HG02623 (cell line): ENCODE measurements around the gene UBD.

Source experiments
- ATAC-seq: cut with Tn5 transposase; IDR thresholded peaks from one replicate; pipeline ENCODE4 v1.9.1; 2021; ENCODE audit warnings: moderate library complexity; ENCODE audit not compliant: unreplicated experiment

Gene UBD

GRCh38 chr6:29559524-29560287 is at the start of gene UBD:
Gene UBD, minus strand, starts transcription at chr6:29559732. Its CDS starts 31 bp downstream, at chr6:29559701.
- no peak for ATAC-seq

GRCh38 chr6:29608131-29608530 is 48.6 kb upstream of the UBD start:
- ATAC-seq: no peak

DNA sequence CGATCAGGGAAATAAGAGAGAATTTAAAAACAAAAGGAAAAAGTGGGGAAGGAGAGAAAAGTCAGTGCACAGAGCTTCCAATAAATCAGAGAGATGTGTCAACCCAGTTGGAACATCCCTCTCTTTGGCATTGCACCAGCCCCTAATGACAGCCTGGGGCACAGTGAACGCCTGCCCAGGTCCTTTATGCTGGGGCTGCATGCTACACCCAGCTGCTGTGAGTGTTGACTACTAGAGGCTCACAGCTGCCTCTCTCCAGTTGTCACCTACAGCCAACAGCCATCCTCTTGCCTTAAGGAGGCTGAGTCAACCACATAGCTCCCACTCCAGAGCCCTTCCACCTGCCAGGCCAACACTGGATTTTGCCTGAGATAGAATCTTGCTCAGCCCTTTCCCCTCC is 44.4 kb upstream of the UBD start:
- ATAC-seq: no peak

DNA sequence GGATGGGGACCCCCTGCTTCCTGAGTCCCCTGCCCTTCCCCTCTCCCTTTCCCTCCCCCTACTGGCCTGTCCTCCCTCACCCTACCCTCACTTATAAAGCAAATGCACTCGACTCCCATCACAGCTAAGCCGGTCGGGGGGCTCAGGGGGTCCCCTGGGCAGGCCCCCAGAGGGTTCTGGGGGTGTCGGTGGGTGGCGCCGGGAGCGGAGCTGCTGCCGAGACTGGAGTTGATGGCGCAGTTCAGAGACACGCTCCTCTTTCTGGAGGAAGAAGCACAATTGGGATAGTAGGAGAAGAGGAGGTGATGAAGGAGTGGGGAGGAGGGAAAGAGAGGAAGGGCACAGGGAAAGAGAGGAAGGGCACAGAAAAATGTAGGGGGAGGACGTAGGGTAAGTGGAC is 43.9 kb upstream of the UBD start:
- ATAC-seq: no peak

DNA sequence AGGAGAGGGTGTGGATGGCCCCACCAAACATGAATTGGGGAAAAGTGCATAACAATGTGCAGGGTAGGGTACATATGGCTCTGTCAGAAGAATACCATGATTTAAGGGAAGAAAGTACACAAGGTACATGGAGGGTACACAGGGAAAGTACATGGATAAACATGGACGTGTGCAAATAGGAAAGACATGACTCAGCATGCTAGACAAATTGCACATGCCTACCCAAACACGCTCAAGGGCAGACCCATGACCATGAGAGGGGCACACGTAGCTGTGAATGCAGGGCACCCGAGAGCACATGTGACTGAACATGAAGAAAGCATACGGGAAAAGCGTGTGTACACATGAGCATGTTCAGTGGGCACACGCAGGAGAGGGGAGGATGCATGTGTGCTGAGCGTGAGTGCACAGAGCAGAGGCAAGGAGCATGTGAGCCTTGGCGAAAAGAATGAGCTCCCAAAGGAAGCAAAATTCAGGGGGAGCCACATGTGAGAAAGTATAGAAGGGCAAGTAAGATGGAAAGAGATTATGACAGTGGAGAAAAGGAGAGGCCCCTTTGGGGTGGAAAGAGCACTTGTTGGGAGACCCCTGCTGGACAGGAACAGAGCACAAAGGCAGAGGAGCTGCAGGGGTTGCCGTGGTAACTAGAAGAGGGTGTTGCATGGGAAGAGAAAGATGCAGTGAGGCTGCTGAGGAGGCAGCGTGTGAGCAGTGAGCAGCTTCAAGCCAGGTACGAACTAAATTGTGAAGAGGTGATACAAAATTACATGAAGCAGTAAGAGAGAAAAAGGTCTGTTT is 43.2 kb upstream of the UBD start:
- no peak for ATAC-seq

DNA sequence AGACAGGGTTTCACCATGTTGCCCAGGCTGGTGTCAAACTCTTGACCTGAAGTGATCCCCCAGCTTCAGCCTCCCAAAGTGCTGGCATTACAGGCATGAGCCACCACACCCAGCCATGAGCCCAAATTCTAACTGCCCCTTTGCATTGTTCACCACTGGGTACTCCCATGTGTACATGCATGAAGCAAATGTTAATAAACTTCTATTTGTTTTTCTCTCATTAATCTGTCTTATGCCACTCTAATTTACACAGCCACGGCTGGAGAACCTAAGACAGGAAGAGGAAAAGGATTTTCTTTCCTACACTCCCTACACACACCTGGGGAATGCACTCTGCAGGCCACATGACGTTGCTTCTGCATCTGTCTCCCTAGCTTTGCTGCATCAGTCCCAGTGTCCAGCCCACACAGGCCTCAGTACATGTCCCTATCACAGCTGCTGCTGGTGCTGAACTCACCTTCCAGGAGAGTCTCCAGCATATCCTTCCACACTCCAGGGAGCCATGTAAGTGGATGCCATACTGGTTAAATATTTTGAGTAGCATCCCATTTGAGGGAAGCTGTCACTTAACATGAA is 38.7 kb upstream of the UBD start:
- no peak for ATAC-seq

GRCh38 chr6:29597184-29597583 is 37.7 kb upstream of the UBD start:
- no peak for ATAC-seq

DNA sequence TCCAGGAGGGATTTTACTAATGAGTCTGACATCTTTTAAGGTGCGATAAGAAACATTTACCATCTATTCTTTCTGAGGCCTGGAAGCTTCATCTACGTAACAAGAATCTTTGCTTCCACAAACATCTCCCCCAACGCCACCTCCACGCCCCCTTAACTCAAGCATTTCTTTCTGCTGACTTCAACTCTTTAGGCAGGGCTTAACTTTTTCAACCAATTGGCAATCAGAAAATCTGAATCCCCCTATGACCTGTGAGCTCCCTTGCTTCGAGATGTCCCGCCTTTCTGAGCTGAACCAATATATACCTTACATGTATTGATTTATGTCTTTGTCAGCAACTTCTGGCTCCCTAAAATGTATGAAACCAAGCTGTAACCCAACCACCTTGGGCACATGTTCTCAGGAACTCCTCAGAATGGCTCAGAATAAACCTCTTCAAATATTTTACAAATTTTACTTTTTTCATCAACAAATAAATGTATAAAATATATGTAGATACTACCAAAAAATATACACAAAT is 36.9 kb upstream of the UBD start:
- no peak for ATAC-seq

- ATAC-seq: no peak
Measured at GRCh38 chr6:29593199-29593855, 33.8 kb upstream of the UBD start.

DNA sequence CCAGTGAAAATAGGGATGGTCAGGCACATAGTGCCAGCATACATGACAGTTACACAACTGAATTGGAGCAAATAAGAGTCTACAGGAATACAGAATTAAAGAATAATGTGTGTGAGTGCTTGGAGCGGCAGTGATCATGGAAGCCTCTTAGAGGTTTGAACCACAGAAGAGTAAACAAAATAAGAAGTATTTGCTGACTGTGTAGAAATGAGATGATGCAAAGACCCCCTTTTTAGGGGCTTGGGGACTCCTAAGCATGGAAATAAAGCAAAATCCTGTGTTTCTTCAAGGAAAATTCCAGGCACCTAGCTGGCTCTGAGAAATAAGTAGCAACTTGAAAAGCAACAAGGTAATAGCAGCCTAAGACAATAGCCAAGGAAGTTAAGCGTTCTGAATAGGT is 32.1 kb upstream of the UBD start:
- no peak for ATAC-seq

- ATAC-seq: no peak
Measured at GRCh38 chr6:29590218-29590808, 30.8 kb upstream of the UBD start.

DNA sequence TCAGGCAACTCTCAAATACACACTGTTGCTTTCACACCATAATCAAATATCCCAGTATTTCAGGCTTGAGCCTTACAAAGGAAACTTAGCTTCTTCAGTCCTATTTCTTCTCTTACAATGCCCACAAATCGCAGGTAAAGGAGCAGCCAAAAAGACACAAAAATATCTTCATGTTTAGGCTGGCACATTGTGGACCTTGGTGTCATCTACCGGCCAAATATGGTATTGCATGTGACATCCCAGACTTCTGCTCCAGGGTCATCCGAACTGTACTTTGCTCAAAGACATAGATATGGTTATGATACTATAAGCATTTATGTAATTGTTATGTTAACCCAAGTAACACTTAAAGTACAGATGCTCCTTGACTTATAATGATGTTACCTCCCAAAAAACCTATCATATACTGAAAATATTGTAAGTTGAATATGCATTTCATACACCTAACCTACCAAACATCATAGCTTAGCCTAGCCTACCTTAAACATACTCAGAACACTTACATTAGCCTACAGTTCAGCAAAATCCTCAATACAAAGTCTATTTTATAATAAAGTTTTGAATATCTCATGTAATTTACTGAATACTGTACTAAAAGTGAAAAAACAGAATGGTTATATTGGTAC is 30.0 kb upstream of the UBD start:
- ATAC-seq: no peak

- no peak for ATAC-seq
Measured at GRCh38 chr6:29584821-29585220, 25.3 kb upstream of the UBD start, which contains the start of gene OR2H2. Gene OR2H2, plus strand, starts transcription at chr6:29585121. Its CDS starts 2,824 bp downstream, at chr6:29587945.

DNA sequence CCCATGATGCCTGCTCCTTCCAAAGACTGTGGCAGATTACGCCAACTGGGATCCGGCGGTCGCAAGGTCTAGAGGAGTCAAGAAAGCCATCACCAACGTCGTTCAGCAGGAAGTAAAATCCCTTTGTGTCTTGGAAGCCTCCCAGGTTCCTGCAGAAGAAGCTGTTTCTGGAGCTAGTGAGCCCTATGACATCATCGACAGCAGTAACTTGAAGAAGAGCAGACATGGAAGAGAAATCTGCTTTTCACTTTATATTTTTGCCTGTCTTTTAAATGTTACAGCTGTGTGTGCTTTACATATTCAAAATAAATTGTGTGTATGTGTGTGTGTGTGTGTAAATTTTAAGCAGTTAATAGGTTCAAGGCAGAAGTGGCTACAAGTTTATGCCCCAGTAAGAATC is 18.0 kb upstream of the UBD start:
- ATAC-seq: no peak

DNA sequence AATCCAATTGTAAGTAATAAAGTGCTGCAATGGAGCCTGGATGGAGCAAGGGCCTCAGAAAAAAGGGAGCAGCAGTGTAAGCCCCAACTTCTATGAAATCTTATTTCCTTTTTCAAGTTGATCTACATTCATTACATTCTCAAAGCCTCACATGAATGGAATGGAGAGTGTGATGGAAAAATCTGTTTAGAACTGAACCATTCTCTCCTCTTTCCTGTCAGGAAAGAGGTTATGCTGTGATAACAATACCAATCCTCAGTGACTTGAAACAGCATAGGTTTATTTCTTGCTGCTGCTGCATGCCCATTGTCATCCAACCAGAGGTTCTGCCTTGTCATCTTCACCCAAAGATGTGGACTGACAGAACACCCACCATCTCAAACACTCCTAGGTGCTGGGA is 16.5 kb upstream of the UBD start:
- ATAC-seq: no peak

GRCh38 chr6:29567991-29568390 is 8.5 kb upstream of the UBD start:
- no peak for ATAC-seq

- no peak for ATAC-seq
Measured at GRCh38 chr6:29567541-29567940, 8.0 kb upstream of the UBD start.

GRCh38 chr6:29566856-29567255 is 7.3 kb upstream of the UBD start:
- ATAC-seq: no peak

DNA sequence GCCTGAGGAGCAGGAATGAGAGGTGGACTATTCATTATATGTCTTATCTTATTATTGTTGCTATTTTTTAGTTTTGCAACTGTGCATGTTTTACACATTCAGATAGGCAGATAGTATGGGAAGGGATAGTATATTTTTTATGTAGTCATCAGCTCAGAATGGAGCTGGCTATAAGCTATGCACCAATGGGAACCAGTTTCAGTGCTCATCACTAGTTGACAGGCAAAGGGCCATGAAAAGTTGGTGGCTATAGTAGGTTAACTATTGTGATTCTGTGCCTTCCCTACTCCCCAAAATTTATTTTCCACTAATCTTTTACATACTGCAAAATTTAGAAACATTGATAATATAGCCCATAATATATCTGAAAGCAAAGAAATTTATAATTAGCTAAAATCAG is 5.3 kb upstream of the UBD start:
- no peak for ATAC-seq

DNA sequence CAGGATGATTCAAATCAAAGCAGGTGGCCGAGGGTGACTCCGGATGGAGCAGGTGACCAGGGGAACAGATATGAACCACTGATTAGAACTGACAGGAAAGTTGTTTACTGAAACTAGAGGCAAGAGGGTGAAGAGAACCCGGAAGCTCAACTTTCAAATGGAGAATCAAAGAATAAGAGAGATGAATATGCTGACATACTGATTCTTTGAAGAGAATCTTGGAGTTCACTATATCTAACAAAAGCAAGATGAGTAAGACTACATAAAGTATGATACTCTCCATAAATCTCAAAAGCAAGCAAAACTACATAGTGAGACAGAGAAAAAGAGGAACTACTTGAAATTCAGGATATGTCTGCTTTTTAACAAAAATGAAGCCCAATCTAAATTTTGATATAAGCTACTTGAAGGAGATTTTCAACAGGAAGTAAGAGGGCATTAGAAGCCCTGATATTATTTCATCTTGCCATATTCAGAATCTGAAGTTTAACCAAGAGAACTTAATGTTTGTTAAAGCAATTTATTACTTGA is 4.0 kb upstream of the UBD start:
- ATAC-seq: no peak
